Nucleus accumbens (tissue), 56 donors: ENCODE results near the gene USB1.
A peak's percentile ranks its signal among the peaks of the same experiment; 100 is the strongest.

Source experiments
- DNase-seq, 56 donors: peaks; one replicate each; lab custom pipeline; 2025; lab: John Stamatoyannopoulos, UW

Gene USB1

DNA sequence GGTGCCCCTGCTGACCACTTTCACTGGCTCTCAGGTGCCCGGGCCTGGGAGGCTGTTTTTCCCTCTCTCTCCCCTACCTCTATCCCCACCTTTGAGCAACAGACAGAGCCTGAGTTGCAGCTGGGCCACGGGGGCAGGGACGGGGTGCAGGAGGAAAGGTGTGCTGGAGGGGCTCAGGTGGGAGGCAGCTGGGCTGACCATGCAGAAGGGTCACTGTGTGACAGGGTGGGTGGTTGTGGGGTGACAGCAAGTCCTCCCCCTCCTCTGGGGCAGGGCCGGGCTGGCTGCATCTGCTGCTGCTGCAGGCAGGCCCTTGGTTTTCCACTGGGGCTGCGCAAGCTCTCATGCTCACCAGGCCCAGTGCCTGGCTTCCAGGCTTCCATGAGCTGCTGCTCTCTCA, 7.3 kb upstream of the USB1 start:
- DNase-seq: no peak

DNA sequence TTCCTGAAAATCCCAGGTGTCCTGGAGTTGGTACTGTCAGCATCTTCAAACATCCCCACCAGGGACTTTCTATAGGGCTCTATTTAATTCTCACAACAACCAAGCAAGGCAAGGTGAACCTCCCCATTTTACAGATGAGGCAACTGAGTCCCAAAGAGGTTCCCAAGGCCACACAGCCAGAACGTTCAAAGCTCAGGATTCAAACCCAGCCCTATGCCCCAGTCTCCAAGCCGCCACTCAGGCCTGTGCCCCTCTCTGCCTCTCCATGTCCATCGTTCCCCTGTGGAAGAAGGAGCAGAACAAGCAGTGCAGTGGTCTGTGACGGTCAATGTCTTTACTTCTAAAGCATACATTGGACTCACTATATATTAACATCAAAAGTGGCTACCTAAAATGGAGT, 6.8 kb upstream of the USB1 start:
- DNase-seq: no peak

DNA sequence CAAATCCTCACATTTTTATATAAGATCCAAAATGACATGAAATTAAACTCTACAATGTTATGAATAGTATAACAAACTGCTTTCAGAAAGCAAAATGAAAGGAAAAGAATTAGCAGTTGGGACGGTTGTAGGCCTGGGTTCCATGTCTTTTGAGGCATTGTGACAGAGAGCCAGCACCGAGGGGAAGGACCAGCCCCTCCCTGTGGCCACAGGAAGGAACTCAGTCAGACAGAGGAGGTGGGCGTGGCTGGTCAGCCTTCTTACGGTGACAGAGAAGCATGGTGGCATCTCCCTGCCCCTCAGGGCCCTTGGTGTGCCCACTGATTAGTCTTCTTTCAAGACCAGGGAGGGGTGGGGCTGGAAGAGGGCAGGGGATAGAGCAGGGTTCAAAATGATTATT, 6.4 kb upstream of the USB1 start:
- DNase-seq: peak in 1 of 56 donors; percentile 8

DNA sequence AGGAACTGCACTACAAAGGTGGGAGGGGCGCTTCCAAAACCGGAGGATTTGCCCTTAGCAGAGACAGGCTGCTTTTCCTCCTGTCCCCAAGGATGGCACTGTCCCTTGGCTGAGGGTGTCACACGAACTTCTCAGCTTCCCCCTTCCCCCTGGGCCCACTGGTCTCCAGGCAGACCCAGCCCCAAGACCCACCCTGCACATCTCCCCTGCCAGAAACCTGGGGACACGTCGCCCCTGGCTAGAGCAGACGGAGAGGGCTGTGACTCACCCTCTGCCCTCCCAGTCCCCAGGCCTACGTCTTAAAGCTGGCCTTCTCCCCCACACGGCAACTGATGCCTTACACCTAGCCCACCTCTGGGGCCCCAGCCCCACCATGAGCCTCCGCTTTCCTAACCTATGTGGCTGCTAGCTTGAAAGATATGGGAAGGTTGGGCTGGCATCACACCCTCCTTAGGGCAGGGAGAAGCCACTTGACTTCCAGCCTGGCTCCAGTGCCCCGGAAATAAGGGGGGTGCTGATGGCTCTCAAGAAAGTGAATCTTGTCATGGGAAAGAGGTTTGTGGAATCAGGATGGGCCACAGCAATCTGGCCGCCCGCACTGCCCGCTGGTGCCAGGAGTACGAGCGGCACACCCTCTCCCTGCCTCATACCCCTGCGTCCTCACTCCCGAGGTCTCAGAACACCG, 5.3 kb upstream of the USB1 start:
- DNase-seq: no peak

DNA sequence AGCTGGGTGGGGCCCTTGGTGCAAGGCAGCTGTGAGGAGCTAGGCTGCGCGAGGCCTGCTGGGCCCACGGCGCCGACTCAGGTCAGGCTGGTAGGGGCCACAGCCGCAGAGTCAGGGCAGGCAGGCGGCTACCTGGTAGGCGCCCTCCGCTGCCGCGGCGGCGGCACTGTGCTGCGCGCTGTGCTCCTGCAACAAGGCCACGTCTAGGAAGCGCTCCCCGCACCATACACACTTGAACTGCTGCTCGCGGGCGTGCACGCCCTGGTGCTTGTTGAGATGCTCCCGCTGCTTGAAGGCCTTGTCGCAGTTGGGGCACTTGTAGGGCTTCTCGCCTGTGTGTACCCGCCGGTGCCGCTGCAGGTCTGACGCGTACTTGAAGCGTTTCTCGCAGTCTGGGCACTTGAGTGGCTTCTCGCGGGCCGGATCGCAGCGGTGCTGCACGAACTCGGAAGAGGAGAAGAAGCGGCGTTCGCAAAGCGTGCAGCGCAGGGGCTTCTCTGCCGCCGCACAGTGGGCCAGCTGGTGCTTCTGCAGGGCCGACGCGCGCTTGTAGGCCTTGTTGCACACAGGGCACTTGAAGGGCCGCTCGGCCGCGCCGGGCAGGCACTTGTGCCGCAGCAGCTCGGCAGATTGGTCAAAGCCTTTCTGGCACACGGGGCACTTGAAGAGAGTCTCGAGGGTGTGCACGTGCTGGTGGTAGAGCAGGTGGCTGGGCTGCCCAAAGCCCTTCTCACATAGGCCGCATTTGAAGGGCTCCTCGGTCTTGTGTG, 4.6 kb upstream of the USB1 start:
- DNase-seq: no peak

DNA sequence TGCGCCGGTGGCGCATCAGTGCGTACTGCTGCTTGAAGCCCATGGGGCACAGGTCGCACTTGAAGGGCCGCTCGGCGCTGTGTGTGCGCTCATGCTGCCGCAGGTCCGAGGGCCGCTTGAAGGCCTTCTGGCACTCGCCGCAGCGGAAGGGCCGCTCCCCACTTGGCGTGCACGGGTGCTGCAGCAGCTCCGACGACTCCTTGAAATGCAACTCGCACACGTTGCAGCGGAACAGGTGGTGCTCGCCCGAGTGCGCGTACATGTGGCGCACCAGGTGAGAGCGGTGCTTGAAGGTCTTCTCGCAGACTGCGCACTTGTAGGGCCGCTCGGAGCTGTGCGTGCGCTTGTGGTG, 4.1 kb upstream of the USB1 start:
- no peak for DNase-seq

DNA sequence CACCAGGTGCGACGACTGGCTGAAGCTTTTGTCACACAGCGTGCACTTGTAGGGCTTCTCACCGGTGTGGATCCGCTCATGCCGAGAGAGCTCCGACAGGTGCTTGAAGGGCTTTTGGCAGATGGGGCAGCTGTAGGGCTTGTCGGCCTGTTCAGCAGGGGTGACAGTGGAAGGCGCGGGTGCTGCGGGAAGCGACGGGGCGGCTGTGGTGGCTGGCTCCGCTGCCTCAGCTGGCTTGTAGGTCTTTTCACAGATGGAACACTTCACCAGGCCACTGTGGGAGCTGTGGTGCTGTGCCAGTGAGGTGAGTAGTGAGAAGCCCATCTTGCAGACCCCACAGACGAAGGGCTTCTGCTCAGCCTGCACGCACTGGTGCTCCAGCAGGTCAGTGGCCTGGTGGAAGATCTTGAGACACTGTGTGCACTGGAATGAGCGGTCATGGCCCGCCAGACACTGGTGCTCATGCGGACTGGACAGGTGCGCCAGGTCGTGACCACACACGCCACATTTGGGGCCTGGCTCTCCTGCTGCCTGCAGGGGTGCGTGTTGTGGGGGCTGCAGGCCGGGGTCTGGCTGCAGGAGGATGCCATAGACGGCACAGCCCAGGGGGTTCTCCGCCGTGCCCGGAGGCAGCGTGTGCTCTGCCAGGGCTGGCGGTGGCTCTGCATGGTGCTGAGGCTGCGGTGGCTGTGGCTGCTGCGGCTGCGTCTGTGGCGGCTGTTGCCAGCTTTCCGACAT, 3.5 kb upstream of the USB1 start:
- no peak for DNase-seq

DNA sequence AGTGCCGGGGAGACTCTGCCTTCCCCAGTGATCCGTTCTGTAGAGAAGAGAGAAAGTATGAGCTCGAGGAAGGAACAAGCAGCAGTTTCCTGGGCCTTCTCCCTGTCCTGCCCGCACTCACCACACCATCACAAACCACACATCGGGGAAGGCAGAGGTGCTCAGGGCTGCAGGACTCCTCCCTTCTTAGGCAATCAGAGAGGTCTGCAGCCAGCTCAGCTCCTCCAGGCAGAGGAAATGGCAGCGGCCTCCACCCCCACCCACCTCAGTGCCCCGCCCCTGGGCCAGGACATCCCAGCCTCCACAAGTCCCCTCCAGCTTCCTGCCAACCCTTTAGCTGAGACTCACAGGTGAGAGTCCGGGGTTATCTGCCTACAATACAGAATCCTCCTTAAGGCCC, 2.7 kb upstream of the USB1 start:
- DNase-seq: no peak

DNA sequence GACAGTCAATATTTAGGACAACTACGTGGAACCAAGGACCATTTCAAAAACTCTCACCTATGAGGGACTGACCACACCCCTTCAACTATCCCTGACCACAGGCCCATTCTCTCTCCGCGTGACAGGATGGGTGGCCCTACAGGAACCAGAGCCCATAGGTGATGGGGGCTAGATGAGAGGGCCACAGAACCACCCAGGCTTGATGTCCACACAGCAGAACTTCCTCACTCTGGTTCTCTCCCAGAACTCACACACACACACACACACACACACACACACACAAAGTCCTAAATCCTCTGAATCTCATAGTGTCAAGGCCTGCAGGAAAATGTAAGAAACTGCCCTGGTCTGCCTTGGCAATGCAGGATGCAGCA, 2.2 kb upstream of the USB1 start:
- no peak for DNase-seq

DNA sequence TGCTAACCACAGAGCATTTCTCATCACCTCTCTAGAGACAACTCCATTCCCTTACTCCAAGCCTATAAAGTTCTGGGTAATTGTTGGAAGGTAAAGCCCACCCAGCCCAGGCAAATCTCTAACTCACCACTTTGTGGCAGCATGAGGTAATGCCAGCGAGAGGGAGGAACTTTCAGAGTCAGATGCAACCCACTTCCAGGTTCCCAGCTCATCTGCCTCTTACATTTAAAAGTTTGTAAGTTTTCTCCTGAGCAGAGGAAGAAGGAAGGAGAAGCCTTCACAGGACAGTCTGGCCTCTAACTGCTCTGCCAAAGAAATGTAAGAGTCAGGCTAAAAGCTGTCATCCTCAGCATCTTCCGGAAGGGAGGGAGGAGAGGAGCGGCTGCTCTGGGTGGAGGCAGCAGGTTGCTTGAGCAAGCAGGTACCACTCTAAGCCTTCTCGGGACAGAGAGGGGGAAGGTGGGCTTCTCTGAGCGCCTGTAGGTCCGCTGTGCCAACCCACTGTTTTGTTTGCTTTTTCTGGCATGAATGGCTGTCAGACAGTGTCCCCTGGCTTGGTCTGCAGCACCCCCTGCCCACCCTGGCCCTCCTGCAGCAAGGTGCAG, 1.7 kb upstream of the USB1 start:
- peak in 2 of 56 donors; percentile 7 to 9 for DNase-seq

DNA sequence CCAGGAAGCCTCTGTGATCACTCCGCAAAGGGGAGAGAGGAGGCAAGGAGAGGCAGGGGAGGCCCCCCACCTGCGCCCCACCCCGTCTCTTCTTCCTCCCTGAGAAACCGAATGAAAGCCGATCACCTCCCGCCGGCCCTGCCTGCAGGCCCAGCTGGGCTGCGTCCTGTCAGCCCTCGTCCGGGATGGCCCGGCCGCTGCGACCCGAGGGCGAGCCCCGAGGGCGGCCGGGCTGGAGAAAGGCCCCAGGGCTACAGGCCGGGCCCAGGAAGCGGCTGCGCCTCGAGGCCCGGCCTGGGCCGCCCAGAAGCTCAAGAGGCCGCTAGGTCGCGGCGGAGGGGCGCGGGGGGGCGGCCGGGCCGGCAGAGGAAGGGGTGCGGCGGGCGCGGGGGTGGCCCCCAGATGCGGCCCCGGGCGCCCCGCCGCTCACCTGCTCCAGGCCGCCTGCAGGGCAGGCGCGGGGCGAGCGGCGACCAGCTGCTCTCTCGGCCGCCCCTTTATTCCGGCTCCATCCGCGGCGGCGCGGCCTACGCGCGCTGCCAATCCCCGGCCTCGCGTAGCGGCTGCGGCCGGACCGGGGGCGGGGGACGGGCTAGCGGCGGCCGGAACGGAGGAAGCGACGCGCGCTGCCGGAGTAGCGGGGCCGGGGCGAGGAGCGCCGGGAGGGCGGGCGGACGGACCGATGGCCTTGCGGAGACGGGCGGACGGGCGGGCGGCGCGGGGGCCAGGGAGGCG, 1.1 kb upstream of the USB1 start, which contains the start of gene ZNF319:
ZNF319 (minus strand) TSS at position 702 of the 735 bp plus-strand sequence. CDS start 2,407 bp downstream, outside the sequence.
- peak in 2 of 56 donors; percentile 47 to 72 for DNase-seq

DNA sequence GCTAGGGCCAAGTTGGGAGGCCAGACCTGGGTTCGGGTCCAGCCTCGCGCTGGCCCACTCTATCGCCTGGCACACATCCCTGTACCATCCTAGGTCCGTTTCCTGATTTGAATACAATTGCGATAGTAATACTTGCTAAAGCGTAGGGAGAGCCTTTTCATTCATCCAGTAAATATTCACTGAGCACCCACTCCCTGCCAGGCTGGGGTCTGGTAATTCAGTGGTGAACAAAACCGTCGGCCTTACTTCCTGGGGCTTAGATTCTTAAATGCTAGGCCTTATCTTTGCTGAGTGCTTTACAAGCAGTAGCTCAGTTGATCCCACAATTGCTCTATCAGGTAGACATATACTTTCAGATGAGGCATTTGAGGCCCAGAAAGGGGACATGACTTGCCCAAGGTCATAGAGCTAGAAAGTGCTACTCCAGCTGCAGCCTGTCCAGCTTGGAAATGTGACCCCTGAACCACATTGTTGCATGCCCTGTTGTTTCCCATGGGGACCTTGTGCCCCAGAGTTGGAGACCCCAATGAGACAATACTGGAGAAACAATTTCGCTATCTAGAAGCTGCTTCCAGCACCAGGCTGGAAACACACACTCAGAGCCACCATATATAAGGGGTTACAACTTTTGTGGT, 691 bp downstream of the USB1 start:
- DNase-seq: no peak

DNA sequence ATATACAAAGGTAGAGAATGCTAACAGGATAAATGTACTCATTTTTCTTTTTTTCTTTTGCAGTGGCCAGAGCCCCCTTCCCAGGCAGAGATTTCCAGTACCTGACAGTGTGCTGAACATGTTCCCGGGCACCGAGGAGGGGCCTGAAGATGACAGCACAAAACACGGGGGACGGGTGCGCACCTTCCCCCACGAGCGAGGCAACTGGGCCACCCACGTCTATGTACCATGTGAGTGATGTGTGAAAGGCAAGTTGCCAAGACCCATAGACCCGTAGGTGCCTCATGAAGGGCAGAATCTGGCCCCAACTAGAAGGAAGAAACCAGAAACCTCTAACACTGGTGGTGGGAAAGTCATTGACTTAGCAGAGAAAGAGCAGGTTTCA, 1.2 kb downstream of the USB1 start:
- no peak for DNase-seq

DNA sequence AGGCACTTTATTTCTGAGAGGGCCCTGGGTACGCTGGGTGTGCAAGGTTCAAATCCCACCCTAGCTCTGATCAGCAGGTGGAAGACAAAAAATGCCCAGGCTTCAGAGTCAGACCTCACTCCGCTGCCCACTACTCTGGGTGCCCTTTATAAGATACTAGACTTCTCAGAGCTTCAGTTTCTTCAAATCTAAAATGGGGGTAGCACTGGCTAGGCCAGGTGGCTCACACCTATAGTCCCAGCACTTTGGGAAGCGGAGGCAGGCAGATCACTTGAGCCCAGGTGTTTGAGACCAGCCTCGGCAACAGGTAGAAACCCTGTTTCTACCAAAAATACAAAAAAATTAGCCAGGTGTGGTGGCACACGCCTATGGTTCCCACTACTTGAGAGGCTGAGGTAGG, 1.7 kb downstream of the USB1 start:
- DNase-seq: no peak

DNA sequence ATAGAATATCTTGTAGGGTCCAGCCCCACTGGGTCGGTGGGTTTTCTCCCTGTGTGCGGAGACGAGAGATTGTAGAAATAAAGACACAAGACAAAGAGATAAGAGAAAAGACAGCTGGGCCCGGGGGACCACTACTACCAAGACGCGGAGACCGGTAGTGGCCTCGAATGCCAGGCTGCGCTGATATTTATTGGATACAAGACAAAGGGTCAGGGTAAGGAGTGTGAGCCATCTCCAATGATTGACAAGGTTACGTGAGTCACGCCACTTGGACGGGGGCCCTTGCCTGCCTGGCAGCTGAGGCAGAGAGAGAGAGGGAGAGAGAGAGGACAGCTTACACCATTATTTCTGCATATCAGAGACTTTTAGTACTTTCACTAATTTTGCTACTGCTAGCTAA, 3.5 kb downstream of the USB1 start:
- DNase-seq: peak in 2 of 56 donors; percentile 8 to 80

DNA sequence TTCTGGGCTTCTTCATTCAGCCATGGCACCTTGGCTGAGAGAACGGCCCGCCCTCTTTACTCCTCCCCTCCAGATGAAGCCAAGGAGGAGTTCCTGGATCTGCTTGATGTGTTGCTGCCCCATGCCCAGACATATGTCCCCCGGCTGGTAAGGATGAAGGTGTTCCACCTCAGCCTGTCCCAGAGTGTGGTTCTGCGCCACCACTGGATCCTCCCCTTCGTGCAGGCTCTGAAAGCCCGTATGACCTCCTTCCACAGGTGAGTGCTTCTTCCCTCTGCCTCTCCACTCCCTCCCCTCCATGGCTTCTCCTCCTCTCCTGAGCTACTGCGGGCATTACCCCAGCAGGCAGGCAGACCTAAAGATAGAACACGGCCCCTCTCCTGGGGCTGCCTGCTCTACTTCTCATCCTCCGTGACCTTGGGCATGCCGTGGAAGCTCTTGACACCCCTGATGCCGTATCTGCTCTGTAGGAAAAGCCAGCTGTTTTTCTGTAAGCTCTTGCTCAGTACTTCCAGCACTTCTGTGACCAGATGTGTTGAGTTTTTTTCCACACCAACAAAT, 8.7 kb downstream of the USB1 start:
- no peak for DNase-seq

DNA sequence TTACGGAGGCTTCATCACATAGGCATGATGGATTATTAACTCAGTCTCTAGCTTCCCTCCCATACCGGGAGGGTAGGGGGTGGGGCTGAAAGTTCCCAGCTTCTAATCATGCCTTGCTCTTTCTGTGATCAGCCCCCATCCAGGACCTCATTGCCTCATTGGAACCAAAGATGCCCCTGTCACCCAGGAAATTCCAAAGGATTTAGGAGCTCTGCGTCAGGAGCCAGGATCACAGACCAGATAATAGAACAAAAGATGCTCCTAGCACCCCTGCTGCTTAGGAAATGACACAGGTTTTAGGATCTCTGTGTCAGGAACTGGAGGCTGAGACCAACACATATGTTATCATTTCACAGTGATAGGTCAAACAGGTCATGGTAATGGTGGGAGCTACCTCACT, 9.7 kb downstream of the USB1 start:
- DNase-seq: no peak

DNA sequence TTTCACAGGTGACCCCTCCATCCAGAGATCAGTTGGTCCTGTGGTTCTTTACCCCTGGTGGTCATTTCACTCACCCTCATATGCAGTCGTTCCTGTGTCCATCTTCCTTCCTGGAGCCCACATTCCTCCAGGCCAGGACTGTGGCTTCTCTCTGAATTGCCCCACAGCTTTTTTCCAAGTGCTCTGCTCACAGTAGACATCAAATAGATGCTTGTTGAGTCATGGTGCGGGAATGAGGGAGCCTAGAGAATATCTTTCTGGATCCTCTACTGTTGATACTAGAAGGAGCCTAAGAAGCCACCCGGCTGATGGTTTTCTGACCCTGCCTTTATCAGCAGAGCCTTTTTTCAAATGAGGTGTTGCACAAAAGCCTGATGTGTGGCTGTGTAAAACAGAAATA, 10.4 kb downstream of the USB1 start:
- no peak for DNase-seq

DNA sequence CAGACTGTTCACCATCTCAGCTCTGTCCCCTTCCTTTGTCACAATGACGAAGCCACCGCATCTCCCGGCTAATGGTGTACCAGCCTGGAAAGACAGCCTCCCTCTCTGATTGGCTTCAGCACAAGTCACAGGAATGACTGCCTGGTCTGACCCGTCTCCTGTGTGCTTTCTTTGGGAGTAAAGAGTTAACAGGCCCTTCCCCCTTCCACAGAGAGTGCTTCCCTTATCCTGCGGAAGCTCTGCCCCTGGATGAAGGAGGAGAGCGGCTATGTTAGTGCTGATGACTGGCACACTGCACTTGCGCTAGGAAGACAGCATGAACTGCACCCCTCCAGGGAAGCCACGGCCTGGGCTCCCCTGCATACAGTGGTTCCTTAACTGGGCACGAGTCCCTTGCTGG, 11.3 kb downstream of the USB1 start:
- DNase-seq: no peak
